ENCODE results near the gene MYCBP2.
"Not testable (repeated sequence)": the region's sequence is repeated elsewhere in the genome, so short reads cannot be mapped to it uniquely, and the experiment has no call there.

The MYCBP2 gene

GRCh38 chr13:77333594-77333993 lies 6.7 kb upstream of the MYCBP2 start:
- FAIRE-seq, result no peak

- FAIRE-seq, result no peak
Observed at GRCh38 chr13:77331421-77331820, 4.5 kb upstream of the MYCBP2 start.

DNA sequence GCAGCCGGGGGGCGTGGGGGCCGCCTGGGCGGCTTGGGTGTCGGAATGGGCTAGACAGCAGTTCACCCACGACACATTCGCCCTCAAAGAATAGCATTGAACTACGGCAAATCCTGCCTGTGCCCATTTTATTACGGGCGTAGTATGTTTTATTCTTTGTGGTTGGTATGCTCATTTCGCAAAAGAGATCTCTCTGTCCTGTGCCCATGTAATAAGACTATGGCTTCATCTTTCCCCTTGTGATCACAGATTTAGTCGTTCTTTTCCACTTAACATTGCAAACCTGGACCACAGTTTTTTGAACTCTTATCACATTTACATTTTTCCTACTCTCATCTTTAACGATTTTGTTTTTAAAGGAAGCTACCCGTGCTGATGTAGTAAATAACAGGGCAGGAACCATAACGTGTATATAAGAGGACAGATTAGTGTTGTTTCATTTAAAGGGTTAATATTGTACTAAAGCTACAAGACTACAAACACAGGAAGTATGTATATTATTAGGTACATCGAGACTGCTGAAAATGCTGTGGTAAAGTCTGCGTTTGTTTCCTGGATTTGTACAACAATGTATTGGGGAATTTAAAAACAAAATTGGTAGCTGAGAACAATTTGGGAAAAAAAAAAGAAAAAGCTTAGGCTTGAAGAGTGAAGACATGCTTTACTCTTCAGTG lies 3.2 kb upstream of the MYCBP2 start:
- no peak for FAIRE-seq

DNA sequence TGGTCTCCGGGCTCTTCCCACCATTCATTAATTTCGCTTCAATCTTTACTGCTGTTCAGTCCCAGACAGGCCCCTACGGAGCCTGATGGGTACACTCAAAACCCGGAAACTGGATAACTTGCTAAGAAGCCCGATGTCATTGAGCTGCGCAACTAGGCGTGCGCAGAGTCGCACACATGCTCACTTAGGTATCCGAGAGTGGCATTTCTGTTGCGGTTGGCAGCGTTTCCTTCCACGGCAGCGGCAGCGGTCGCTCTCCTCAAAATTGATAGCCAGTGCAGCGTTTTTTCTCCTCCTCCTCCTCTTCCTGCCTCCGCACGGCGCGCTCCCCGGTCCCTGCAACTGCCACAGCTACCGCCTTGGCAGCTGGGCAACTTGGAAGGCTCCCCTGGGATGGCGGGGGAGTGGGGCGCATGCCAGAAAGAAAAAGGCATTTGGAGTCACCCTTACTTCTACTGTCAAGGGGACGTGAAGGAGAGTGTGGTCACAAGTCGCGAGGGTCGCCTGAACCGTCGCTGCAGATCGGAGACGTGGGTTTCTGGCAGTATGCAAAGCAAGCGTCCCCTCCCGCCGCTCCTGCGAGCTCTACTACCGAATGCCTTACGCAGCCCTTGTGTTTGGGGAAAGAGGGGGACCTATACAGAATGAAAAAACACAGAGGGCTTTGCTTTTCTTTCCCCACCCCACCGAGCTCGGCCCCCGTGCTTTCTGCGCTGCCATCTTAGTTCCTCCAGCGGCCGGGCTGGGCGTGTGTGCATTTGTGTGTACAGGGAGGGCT lies 2.4 kb upstream of the MYCBP2 start:
- peak; percentile 45 for FAIRE-seq

DNA sequence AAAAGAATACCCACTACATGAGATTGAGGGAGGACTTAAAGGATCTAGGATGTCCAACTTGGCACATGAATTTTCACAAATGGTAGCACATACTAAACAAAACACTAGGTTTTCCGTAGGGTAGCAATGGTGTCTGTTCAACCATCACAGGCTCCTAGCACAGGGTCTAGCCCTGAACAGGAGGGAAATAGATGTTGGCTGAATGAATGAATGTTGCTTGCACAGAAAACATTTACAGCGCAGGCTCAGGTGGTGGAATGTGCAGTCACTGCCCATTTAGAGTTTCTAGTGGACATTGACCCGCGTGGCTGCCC lies 1.9 kb upstream of the MYCBP2 start:
- no peak for FAIRE-seq

DNA sequence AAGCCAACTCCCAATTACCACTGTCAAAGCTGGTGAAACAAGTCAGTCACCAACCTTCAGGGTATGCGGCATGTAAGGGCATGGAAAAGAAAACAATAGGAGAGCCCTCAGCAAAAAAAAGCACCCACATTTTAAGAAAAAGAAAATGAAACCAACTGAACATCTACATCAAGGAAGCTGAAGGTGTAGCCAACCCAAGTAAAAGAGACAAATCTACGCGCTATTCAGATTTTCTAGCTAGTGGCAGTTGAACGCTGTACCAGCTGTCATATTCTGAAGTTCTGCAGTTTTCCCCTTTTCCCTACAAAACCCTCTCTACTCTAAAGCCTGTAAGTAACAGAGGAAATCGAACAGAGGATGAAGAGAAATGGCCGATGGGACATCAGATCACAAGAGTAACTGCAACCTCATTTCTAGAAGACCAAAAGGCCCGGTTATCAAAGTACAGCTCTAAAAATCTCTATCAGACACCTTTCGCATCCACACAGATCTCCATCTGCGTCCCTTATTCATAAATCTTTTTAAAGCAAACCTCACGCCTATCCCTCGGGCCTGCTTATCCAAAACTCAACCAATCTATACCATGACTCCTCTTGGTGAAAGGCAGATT lies 1.4 kb downstream of the MYCBP2 start:
- no peak for FAIRE-seq

DNA sequence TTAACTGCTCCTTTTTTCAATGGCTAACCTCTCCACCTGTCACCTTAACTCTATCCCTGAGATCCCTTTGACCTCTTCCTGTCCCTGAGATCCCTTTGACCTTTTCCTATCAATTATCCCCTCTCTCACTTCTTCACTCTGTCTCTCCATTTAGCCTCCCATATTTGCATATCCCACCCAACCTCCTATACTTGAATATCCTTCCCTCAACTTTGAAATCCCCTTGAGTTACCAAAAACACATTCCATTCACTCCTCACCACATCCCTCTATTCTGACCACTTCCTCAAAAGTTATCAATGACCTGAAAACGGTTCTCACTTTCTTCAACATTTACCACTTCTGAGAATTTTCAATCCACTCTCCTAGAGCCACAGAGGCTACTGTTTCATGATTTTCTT lies 3.0 kb downstream of the MYCBP2 start:
- no peak for FAIRE-seq

- no peak for FAIRE-seq
Observed at GRCh38 chr13:77319536-77319935, 7.4 kb downstream of the MYCBP2 start.

DNA sequence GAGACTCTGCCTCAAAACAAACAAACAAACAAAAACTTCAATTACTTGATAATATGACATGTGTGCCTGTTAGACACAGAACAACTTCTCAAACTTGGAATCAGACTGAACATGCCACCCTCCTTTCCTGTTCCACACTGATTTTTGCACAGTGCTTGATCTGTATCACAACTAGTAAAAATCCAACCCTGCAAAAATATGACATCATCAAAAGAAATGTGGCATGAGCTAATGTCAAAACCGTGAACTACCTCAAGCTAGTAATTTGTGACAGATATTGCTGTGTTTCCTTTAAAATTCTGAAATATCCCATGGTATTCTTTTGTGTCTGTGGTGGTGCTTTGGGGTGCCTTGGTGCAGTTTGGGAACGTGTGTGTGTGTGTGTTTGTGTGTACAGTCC lies 8.2 kb downstream of the MYCBP2 start:
- FAIRE-seq, result no peak

DNA sequence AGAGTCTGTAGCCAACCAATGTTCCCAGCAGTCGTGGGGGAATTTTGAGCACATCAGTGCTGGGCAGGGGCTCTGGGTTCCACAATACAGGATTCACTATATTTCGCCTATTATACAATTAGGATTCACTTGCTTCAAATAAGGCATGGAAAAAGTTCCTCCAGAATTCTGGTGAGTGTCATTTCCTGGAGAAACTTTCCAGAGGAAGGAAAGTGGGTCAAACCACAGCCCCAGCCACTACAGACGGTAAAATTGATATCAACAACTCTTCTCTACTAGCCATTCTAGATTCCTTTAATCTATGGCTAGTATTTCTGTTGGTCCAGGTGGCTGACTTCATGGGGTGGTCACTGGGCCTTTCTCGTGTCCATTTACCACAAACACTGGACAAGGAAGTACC lies 10.5 kb downstream of the MYCBP2 start:
- no peak for FAIRE-seq

DNA sequence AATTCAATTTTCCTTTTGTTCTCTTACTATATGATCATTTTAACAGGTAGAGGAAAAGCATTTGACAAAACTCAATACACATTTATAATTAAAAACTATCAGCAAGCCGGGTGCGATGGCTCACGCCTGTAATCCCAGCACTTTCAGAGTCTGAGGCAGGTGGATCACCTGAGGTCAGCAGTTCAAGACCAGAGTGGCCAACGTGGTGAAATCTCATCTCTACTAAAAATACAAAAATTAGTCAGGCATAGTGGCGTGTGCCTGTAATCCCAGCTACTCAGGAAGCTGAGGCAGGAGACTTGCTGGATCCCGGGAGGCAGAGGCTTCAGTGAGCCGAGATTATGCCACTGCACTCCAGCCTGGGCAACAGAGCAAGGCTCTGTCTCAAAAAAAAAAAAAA lies 11.4 kb downstream of the MYCBP2 start:
- not testable (repeated sequence) for FAIRE-seq

DNA sequence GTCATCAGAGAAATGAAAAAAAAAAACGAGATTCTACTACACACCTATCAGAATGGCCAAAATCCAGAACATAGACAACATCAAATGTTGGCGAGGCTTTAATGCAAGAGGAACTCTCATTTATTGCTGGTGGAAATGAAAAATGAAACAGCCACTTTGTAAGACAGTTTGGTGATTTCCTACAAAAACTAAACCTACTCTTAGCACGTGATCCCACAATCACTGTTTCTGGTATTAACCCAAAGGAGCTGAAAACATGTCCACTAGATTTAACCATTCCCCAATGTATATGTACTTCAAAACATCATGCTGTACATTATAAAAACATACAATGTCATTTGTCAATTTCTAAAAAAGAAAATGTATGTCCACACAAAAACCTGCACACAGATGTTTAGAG lies 13.0 kb downstream of the MYCBP2 start:
- no peak for FAIRE-seq

- no peak for FAIRE-seq
Observed at GRCh38 chr13:77312311-77312710, 14.6 kb downstream of the MYCBP2 start.

DNA sequence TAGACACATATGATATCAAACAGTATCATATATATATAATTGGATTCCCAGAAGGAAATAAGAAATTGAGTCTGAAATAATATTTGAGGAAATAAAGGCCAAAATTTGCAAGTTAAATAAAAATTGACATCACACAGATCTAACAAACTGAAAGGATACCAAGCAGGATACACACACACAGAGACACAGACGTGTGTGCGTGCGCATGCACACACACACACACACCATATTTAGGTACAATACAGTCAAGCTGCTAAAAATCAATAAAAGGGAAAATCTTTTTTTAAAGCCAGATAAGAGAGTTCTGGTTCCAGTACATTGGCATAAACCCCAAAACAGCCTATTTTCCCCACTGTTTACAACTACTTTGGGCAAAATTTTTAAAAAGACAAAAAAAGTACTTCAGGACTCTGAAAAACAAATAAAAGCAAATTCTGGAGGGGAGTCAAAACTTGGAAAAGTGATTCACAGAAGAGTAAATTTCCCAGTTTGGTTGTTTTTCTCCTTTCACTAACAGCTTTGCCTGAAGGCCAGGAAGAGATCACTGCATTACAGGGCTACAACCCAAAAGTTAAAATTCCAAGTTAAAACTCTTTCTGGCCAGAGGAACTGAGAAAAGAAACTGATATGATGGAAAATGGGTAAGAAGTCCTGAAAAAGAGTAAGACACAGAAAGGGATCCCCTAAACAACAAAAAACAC lies 16.2 kb downstream of the MYCBP2 start:
- no peak for FAIRE-seq

DNA sequence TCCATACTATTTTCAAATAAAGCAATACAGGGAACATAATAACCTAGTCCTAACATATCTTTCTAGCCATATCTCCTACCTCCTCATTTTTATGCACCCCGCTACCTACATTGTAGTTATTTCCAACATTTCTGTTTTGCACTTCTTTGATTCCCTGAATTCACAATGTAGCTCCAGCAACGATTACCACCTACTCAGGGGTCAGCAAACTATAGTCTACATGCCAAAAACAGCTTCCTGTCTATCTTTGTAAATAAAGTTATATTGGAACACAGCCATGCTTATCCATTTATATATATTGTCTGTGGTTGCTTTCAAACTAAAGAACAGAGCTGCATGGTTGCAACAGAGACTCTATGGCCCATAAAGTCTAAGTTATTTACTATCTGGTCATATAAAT lies 16.7 kb downstream of the MYCBP2 start:
- FAIRE-seq, result no peak

DNA sequence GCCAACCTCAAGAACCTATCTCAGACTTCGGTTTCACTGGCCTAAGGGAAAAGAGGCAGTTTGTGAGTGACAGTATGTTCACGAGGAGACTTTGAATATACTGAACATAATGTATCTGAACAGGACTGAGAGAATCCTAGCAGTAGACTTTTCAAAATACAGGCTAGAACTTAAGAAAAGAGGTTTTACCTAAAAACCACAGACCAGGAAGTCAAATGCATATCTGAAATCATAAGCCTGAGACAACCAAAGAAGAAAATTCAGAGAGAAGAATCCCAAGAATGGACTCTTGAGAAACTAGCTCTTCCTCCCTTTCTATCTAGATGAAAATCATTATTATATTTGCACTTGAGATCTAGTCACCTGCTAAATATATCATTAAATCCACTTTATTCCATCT lies 17.6 kb downstream of the MYCBP2 start:
- no peak for FAIRE-seq

DNA sequence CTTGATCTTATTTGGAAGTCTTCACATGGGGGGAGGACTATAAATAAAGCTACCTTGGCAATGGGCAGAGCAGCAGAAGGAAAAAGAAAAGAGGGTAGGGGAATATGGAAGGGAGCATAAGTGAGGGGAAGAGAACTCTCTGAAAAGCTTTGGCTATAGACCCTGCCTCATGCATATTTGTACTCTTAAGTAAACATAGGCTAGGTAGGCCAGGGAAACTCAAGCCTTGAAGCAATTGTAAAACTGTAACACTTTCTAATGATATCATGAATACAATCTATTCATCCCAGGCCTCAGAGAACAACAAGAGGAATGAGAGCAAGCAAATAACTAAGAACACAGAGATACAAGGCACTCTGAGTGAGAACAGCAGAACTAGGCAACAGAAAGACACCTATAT lies 20.4 kb downstream of the MYCBP2 start:
- no peak for FAIRE-seq

DNA sequence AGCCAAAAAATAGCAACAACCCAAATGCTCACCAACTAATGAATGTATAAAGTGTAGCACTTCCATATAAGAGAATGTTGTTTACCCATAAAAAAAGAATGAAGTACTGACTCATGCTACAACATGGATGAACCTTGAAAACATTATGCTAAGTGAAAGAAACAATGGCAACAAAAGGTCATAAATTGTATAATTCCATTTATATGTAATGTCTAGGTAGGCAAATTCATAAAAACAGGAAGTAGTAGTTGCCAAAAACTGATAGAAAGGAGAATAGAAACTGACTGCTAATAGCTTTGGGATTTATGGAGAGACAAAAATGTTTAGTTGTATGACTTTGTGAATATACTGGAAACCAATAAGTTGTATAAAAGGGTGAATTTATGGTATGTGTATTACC lies 21.6 kb downstream of the MYCBP2 start:
- no peak for FAIRE-seq

DNA sequence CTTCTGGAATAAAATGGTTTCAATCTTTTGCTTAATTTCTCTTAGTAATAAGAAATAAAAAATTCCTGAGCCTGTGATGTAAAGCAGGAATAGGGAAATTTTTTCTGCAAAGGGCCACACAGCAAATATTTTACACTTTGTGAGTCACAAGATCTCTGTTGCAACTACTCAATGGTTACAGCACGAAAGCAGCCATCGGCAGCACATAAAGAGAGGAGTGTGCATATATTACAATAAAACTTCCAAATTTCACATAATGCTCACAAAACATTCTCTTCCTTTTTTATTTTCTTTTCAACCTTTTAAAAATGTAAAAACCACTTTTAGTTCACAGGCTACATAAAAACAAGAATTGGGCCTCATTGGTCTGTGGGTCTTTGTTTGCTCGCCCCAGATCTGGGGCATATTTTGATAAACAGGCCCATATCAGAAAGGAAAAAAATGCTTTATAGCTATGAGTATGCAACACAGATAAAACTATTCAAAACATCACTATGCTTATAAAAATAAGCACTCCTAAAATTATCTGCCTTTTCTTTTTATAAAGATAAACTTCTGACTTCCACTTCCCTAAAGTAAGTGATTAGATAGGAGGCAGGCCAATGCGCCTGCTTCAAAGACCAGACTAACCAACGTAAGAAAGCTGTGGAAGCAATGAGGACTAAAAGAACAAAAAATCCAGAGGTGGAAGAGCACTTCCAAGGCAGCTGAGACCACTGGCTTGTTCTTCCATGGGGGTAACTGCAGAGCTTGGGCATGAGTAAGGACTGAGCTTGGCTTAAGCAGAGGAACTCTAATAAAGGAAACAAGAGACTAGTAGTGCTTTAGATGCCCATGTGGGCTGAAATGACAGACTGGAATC lies 26.5 kb downstream of the MYCBP2 start:
- FAIRE-seq, result no peak

GRCh38 chr13:77299587-77299986 lies 27.3 kb downstream of the MYCBP2 start:
- no peak for FAIRE-seq

DNA sequence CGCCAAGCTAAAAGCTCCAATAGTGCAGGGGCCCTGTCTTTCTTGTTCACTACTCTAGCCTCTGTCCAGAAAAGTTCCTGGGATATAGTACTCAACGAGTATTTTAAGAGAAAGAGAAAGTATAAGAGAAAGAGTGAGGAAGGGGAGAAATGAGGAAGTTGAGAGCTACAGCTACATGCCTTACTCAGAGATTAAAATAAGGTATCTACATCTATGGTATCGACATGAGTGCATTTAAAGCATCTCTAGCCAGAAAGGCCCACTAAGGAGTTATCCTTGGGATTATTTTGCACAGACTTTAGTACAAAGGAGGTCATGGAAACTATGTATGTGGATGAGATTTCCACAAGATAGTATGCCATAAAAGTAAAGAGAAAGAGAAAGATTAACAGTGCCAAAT lies 28.5 kb downstream of the MYCBP2 start:
- no peak for FAIRE-seq

GRCh38 chr13:77291774-77292173 lies 35.1 kb downstream of the MYCBP2 start:
- FAIRE-seq, result no peak

GRCh38 chr13:77290342-77290741 lies 36.6 kb downstream of the MYCBP2 start:
- no peak for FAIRE-seq
